Measurements from ENCODE around the gene POP4. TPM values are rescaled to one million over a fixed set of nuclear protein-coding genes. Genes with fewer than 3 reads are reported as not detected.

POP4 gene
- total RNA-seq, 1 donor from 2014 or later, result 31.4 TPM

- Histone ChIP-seq H3K36me3 (no peaks in the 10 kb centered on the region), H3K27me3 (no peaks in the 10 kb centered on the region), H3K27ac (no peak overlapping the region), H3K9me3 (no peaks in the 10 kb centered on the region), H3K4me1 (no peaks in the 10 kb centered on the region), H3K4me3 (no peak overlapping the region)
- no peak for TF ChIP-seq POLR2A (IDR thresholded peaks at IDR 0.05)
- TF ChIP-seq POLR2AphosphoS5 (IDR thresholded peaks at IDR 0.05; ENCODE audit: insufficient read depth in 1 of 2, low read depth in 1 of 2), result no peak
- TF ChIP-seq, protein P1, sequence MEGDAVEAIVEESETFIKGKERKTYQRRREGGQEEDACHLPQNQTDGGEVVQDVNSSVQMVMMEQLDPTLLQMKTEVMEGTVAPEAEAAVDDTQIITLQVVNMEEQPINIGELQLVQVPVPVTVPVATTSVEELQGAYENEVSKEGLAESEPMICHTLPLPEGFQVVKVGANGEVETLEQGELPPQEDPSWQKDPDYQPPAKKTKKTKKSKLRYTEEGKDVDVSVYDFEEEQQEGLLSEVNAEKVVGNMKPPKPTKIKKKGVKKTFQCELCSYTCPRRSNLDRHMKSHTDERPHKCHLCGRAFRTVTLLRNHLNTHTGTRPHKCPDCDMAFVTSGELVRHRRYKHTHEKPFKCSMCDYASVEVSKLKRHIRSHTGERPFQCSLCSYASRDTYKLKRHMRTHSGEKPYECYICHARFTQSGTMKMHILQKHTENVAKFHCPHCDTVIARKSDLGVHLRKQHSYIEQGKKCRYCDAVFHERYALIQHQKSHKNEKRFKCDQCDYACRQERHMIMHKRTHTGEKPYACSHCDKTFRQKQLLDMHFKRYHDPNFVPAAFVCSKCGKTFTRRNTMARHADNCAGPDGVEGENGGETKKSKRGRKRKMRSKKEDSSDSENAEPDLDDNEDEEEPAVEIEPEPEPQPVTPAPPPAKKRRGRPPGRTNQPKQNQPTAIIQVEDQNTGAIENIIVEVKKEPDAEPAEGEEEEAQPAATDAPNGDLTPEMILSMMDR (IDR thresholded peaks at IDR 0.05), result no peak
- intact Hi-C loops (cut with DNase I), result no loop called here
- DNase-seq (ENCODE audit: extremely low spot score in 2 of 2), result no peak
Measured at GRCh38 chr19:29586401-29586800, 19.7 kb upstream of the POP4 start.

GRCh38 chr19:29587059-29587458 is 19.0 kb upstream of the POP4 start:
- TF ChIP-seq POLR2AphosphoS5 (IDR thresholded peaks at IDR 0.05; ENCODE audit: insufficient read depth in 1 of 2, low read depth in 1 of 2), result no peak
- TF ChIP-seq, protein P1 (IDR thresholded peaks at IDR 0.05), result no peak
- TF ChIP-seq POLR2A (IDR thresholded peaks at IDR 0.05), result no peak
- no peak overlapping the region for H3K27ac ChIP-seq
- no peak overlapping the region for H3K4me3 ChIP-seq
- no peaks in the 10 kb centered on the region for H3K27me3 ChIP-seq
- intact Hi-C loops (cut with DNase I), result no loop called here
- no peak for DNase-seq (ENCODE audit: extremely low spot score in 2 of 2)
- H3K36me3 ChIP-seq, result no peaks in the 10 kb centered on the region
- H3K4me1 ChIP-seq, result no peaks in the 10 kb centered on the region
- H3K9me3 ChIP-seq, result no peaks in the 10 kb centered on the region

- Histone ChIP-seq H3K4me1 (no peaks in the 10 kb centered on the region), H3K36me3 (no peaks in the 10 kb centered on the region), H3K9me3 (no peaks in the 10 kb centered on the region), H3K27ac (no peak overlapping the region), H3K4me3 (no peak overlapping the region), H3K27me3 (no peaks in the 10 kb centered on the region)
- DNase-seq (ENCODE audit: extremely low spot score in 2 of 2), result no peak
- intact Hi-C loops (cut with DNase I), result no loop called here
- TF ChIP-seq POLR2A (IDR thresholded peaks at IDR 0.05) (no peak), POLR2AphosphoS5 (IDR thresholded peaks at IDR 0.05; ENCODE audit: insufficient read depth in 1 of 2, low read depth in 1 of 2) (no peak)
- TF ChIP-seq, protein P1 (IDR thresholded peaks at IDR 0.05), result no peak
Measured at GRCh38 chr19:29587518-29587986, 18.5 kb upstream of the POP4 start.

- intact Hi-C loops (cut with DNase I), result no loop called here
- DNase-seq (ENCODE audit: extremely low spot score in 2 of 2), result no peak
- H3K9me3 ChIP-seq, result no peaks in the 10 kb centered on the region
- no peaks in the 10 kb centered on the region for H3K27me3 ChIP-seq
- TF ChIP-seq POLR2A (IDR thresholded peaks at IDR 0.05), result no peak
- no peak for TF ChIP-seq POLR2AphosphoS5 (IDR thresholded peaks at IDR 0.05; ENCODE audit: insufficient read depth in 1 of 2, low read depth in 1 of 2)
- TF ChIP-seq, protein P1 (IDR thresholded peaks at IDR 0.05), result no peak
- no peak overlapping the region for H3K4me3 ChIP-seq
- H3K27ac ChIP-seq, result no peak overlapping the region
- H3K4me1 ChIP-seq, result no peaks in the 10 kb centered on the region
- no peaks in the 10 kb centered on the region for H3K36me3 ChIP-seq
Measured at GRCh38 chr19:29588095-29588494, 18.0 kb upstream of the POP4 start.

DNA sequence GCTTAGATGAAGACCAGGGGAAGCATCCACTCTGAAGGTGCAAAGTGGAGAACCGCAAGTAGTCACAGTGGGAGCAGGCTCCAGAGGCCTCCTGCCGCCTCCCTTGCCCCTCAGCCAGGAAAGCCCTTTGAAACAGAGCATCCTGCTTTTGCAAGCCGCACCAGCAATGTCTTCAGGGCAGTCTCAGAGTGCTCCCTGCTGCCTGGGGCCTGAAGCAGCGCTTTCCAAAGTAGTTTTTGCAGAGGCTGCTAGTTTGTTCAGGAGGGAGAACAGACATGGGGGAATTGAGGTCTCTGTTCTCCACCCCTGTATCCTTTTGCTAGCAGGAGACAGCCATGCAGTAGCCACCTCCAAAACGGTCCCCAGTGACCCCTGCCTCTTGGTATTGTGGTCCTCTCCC is 15.8 kb upstream of the POP4 start:
- Histone ChIP-seq H3K9me3 (no peaks in the 10 kb centered on the region), H3K27ac (no peak overlapping the region), H3K27me3 (no peaks in the 10 kb centered on the region), H3K4me1 (no peaks in the 10 kb centered on the region), H3K4me3 (no peak overlapping the region), H3K36me3 (no peaks in the 10 kb centered on the region)
- no peak for DNase-seq (ENCODE audit: extremely low spot score in 2 of 2)
- intact Hi-C loops (cut with DNase I), result no loop called here
- TF ChIP-seq, protein P1 (IDR thresholded peaks at IDR 0.05), result no peak
- no peak for TF ChIP-seq POLR2AphosphoS5 (IDR thresholded peaks at IDR 0.05; ENCODE audit: insufficient read depth in 1 of 2, low read depth in 1 of 2)
- no peak for TF ChIP-seq POLR2A (IDR thresholded peaks at IDR 0.05)
